Measurements from ENCODE around the gene ULBP1.
"Not testable (repeated sequence)": the region's sequence is repeated elsewhere in the genome, so short reads cannot be mapped to it uniquely, and the experiment has no call there.

ULBP1 gene

DNA sequence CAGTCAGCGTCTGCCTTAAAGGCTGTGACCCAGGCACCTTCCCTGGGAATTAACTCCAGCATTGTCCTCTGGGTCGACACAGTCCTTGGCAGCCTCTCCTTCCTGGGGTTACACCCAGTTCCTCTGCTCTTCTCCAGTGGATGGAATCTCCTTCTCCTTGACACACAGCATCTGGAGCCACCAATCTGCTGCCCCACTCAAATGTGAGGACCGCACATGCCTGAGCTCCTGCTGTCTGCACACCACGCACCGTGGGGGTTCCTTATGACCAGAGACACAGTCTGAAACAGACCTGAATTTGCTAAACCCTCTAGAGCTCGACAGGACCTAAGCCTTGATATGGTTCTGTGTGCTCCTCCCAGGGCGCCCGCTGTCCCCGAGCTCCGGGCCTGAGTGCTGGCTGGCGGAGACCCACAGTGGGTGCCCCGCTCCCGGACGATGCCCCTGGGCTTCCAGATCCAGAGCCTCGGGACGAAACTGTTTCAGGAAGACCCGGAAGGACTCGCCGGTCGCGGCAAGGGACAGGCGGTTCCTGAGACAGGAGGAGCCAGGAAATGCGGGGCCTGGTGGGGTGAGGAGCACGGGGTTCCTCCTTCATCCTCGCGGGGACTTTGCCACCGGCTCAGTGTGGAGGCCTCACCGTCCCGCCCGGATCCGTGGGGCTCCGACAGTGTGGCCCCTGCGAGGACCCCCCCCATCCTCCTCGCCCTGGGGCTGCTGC, 38.3 kb upstream of the ULBP1 start:
- H3K27ac Mint-ChIP-seq = no peak overlapping the region
- H3K4me1 Mint-ChIP-seq (ENCODE audit: low read depth) = peaks cover 20% of the 10 kb centered on the region
- H3K4me3 Mint-ChIP-seq = peak overlapping the region; percentile 67
- H3K36me3 Mint-ChIP-seq = peaks cover 3% of the 10 kb centered on the region
- H3K9me3 Mint-ChIP-seq (ENCODE audit: low read depth) = no peaks in the 10 kb centered on the region
- H3K27me3 Mint-ChIP-seq = peaks cover 69% of the 10 kb centered on the region

DNA sequence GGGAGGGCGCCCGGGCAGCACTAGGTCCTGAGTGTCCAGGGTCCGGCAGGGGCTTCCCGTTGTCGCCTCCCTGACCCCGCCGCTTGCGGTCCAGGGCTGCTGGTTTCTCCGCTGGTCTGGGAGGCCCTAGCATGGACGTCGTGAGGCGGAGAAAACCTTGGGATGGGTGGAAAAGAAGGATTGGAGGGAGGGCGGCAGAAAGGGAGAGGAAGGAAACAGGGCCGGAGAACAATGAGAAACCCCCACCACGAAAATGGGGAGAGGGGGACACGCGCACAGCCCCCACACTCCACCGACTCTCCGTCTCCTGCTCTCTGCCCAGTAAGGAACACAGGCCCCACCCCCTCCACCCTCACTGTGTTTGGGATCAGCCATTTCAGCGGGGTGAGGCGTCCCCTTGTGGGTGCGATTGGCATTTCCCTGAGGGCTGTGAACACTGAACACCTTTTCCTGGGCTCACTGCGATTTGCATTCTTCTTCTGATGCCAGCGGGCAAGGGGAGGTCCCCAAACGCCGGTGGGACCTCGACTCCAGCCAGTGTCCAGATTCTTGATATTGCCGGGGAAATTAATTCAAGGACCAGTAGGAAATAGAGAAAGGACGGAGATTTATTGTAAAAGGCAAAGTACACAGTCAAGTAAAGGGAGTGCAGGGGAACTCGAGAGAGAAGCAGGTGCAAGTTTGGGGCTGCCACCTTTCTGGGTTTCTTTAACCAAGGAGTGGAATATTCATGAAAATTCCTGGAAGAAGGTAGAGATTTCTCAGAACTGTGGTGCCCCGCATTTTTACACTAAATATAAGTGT, 37.6 kb upstream of the ULBP1 start:
- Mint-ChIP-seq H3K36me3 (no peaks in the 10 kb centered on the region), H3K27me3 (peaks cover 69% of the 10 kb centered on the region), H3K27ac (no peak overlapping the region), H3K9me3 (ENCODE audit: low read depth) (no peaks in the 10 kb centered on the region), H3K4me1 (ENCODE audit: low read depth) (peaks cover 20% of the 10 kb centered on the region), H3K4me3 (peak overlapping the region; percentile 1)

DNA sequence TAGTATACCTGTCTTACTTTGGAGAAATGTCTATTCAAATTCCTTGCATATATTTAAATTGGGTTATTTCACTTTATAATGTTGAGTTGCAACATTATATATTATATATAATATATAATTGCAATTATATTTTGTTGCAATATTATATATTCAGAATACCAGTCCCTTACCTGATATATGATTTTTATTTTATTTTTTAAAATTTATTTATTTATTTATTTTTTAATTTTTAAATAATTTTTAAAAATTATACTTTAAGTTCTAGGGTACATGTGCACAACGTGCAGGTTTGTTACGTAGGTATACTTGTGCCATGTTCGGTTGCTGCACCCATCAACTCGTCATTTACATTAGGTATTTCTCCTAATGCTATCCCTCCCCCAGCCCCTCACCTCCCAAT, 36.7 kb upstream of the ULBP1 start:
- Mint-ChIP-seq H3K27me3 (peaks cover 68% of the 10 kb centered on the region), H3K4me1 (ENCODE audit: low read depth) (peaks cover 19% of the 10 kb centered on the region)
- not testable (repeated sequence) for H3K36me3 Mint-ChIP-seq; H3K27ac Mint-ChIP-seq; H3K4me3 Mint-ChIP-seq; H3K9me3 Mint-ChIP-seq (ENCODE audit: low read depth)

DNA sequence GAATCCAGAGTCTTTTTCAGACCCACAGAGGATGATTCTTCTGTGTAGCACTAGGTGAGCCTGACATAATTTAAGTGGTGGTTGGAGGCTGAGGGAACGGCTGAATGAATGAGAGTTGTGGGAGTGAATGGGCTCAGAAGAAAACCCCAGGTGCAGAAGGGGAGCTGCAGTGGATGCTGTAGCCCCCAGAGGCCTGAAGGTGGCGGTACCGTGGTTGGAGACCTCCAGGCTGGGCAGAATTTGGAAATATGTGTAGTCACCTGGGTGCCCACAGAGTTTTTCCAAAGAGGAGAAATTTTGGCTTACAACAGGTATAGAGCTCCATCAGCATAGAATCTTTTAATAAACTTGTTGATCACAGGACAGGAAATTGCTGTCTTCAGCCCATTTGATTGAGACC, 34.3 kb upstream of the ULBP1 start:
- H3K36me3 Mint-ChIP-seq = no peaks in the 10 kb centered on the region

DNA sequence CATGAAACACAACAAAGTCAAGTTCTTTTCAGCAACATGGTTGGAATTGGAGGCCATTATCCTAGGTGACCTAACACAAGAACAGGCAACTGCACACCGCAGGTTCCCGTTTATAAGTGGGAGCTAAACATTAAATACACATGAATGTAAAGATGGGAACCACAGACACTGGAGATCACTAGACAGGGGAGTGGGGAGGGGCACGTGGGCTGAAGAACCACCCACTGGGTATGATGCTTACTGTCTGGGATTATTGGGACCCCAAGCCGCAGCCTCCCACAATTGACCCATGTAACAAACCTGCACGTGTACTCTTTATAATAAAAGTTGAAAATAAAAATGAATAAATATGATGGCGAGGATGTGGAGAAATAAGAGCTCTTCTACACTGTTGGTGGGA, 32.2 kb upstream of the ULBP1 start:
- no peaks in the 10 kb centered on the region for H3K9me3 Mint-ChIP-seq (ENCODE audit: low read depth)
- H3K4me3 Mint-ChIP-seq = no peak overlapping the region
- no peaks in the 10 kb centered on the region for H3K36me3 Mint-ChIP-seq
- no peak overlapping the region for H3K27ac Mint-ChIP-seq
- H3K27me3 Mint-ChIP-seq = peaks cover 67% of the 10 kb centered on the region
- H3K4me1 Mint-ChIP-seq (ENCODE audit: low read depth) = no peaks in the 10 kb centered on the region

More for the DNA sequence above, 34.3 kb upstream of the ULBP1 start:
- H3K4me1 Mint-ChIP-seq (ENCODE audit: low read depth) = peaks cover 8% of the 10 kb centered on the region
- H3K9me3 Mint-ChIP-seq (ENCODE audit: low read depth) = no peaks in the 10 kb centered on the region
- H3K27ac Mint-ChIP-seq = no peak overlapping the region
- no peak overlapping the region for H3K4me3 Mint-ChIP-seq
- peaks cover 66% of the 10 kb centered on the region for H3K27me3 Mint-ChIP-seq

DNA sequence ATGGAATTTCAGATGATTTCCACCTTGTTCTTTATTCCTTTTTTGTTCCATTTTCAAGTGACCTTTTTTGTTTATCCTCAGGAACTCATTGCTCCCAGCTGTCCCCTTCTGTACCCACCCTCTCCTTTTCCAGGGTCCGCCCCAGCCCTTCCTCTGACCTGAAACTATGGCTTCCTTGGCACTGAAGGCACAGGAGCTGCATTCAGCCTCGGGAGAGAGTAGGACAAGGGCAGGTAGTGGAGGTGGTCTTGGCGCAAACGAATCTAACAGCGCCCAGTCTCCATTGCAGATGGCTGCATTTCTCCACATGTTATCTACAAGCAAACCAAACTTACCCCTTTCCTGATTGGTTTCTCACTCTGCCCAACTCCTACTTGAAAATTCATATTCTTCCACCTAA, 30.7 kb upstream of the ULBP1 start:
- Mint-ChIP-seq H3K4me3 (no peak overlapping the region), H3K27me3 (peaks cover 70% of the 10 kb centered on the region), H3K9me3 (ENCODE audit: low read depth) (no peaks in the 10 kb centered on the region), H3K27ac (no peak overlapping the region), H3K4me1 (ENCODE audit: low read depth) (peaks cover 2% of the 10 kb centered on the region), H3K36me3 (no peaks in the 10 kb centered on the region)

DNA sequence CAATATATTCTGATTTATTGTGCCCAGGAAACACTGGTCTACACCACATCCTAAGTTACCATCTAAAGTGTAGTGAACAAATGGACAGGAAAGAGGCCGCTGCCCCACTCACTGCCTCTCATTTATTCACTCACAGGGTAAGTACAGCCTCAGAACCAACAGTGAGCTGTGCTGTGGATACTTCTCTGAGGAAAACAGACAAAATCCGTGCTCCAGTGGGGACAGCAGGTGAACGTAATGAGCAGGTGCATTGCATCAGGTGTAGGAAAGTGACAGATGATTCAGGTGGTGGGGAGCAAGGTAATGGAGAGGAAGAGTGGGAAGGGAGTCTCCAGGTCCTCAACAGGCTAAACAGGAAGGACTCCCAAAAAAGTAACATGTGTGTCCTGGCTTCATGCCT, 30.3 kb upstream of the ULBP1 start:
- Mint-ChIP-seq H3K36me3 (no peaks in the 10 kb centered on the region), H3K27ac (no peak overlapping the region), H3K27me3 (peaks cover 66% of the 10 kb centered on the region), H3K4me1 (ENCODE audit: low read depth) (peaks cover 4% of the 10 kb centered on the region), H3K9me3 (ENCODE audit: low read depth) (no peaks in the 10 kb centered on the region), H3K4me3 (no peak overlapping the region)

DNA sequence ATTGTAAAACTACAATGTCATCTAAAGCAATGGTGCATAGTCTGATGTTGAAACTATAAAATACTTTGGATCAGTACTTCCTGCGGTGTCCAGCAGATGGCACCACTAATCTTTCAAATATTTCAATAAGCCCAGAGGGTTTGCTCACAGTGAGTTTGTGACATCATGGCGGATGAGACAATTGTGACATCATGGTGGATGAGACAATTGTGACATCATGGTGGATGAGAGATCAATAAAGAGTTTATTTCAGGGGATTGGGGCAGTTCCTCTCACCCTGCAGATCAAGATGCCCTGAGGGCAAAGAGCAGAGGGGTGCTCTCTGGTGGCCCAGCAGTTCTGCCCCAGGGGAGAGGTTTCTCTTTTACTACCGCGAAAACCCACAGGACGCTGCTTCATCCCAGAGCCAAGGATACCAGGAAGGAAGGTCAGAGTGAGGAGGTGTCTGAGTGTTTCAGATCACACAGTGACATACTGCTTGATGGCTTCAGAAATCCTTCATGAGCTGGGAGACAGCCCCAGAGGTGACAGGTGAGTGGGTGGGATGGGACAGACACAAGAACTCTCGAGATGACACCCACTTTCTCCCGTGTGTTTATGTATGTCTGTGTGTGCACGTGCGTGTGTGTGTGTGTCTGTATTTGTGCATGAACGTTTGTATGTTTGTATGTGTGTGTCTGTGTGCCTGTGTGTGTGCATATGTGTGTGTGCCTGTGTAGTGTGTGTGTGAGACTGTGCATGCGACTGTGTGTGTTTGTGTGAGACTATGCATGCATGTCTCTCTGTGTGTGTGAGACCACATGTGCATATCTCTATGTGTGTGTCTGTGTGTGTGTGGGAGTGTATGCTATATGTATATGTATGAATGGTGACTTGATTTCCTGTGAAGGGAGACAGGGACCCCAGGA, 29.2 kb upstream of the ULBP1 start:
- no peaks in the 10 kb centered on the region for H3K9me3 Mint-ChIP-seq (ENCODE audit: low read depth)
- peaks cover 11% of the 10 kb centered on the region for H3K4me1 Mint-ChIP-seq (ENCODE audit: low read depth)
- H3K36me3 Mint-ChIP-seq = no peaks in the 10 kb centered on the region
- H3K4me3 Mint-ChIP-seq = no peak overlapping the region
- no peak overlapping the region for H3K27ac Mint-ChIP-seq
- peaks cover 63% of the 10 kb centered on the region for H3K27me3 Mint-ChIP-seq

DNA sequence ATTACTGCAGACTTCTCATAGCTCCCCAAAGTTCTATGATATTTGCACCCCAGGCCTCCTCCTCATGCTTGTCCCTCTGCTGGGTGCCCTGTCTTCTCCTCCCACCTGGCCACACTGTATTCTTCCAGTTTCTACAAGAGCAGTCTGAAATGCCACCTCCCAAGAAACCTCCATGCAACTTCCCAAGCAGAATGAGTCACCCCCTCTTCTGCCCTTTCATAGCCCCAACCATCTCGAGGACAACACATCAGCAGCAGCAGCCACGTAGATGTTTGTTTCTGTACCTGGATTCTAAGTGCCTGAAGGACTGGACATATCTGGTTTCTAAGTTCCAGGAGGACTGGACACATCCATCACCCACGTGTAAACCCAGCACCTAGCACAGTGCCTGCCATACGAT, 28.5 kb upstream of the ULBP1 start:
- H3K36me3 Mint-ChIP-seq = no peaks in the 10 kb centered on the region
- H3K4me3 Mint-ChIP-seq = no peak overlapping the region
- peaks cover 12% of the 10 kb centered on the region for H3K4me1 Mint-ChIP-seq (ENCODE audit: low read depth)
- peaks cover 60% of the 10 kb centered on the region for H3K27me3 Mint-ChIP-seq
- H3K9me3 Mint-ChIP-seq (ENCODE audit: low read depth) = no peaks in the 10 kb centered on the region
- H3K27ac Mint-ChIP-seq = peak overlapping the region; percentile 55

DNA sequence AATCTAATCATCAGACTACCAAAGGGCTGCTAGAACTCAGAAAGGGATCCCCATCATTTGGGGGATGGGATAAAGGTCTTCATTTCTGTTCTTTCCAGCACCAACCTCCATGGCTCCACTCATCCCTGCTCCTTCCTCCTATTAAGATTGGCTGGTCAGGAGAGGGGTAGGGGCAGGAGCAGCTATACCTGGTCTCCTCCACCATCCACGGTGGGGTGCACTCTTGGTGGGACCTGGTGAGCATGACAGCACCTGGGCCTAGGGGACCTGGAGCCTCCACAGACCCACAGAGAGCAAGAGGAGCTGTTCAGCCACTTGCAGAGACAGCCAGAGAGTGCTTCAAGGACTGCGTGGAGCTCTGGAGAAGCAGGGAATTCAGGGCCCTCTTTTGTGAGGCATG, 28.1 kb upstream of the ULBP1 start:
- Mint-ChIP-seq H3K4me3 (no peak overlapping the region), H3K9me3 (ENCODE audit: low read depth) (no peaks in the 10 kb centered on the region), H3K4me1 (ENCODE audit: low read depth) (peaks cover 17% of the 10 kb centered on the region), H3K36me3 (no peaks in the 10 kb centered on the region), H3K27me3 (peaks cover 60% of the 10 kb centered on the region), H3K27ac (no peak overlapping the region)

DNA sequence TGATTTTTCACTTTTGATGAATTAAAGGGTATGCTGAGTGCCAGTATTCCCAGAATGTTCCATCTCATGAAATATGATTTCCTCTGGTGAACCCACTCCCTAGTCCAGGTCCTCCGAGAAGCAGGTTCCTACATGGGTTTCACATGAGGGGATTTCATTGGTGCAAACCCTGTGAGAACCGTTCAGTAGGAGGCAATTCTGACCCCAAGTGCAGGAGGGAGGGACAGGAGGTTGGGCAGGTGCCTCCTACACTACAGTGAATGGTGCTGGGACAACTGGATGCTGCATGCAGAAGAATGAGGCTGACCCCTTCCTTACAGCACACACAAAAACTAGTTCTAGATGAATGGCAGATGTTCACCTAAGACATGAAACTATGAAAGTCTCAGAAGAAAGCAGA, 27.0 kb upstream of the ULBP1 start:
- Mint-ChIP-seq H3K36me3 (no peaks in the 10 kb centered on the region), H3K27me3 (peaks cover 54% of the 10 kb centered on the region), H3K4me1 (ENCODE audit: low read depth) (peaks cover 23% of the 10 kb centered on the region), H3K27ac (no peak overlapping the region), H3K9me3 (ENCODE audit: low read depth) (no peaks in the 10 kb centered on the region), H3K4me3 (peak overlapping the region; percentile 18)

DNA sequence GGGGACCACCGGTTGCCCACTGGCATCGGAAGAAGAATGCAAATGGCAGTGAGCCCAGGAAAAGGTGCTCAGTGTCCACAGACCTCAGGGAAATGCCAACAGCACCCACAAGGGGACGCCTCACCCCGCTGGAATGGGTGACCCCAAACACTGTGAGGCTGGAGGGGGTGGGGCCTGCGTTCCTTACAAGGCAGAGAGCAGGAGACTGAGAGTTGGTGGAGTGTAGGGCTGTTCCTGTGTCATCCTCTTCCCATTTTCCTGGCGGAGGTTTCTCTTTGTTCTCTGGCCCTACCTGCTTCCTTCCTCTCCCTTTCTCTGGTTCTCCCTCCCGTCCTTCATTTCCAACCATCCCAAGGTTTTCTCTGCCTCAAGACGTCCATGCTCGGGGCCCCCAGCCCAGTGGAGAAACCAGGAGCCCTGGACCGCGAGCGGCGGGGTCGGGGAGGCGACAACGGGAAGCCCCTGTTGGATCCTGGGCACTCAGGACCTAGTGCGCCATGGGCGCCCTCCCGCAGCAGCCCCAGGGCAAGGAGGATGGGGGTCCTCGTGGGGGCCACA, 25.7 kb upstream of the ULBP1 start:
- peaks cover 50% of the 10 kb centered on the region for H3K27me3 Mint-ChIP-seq

DNA sequence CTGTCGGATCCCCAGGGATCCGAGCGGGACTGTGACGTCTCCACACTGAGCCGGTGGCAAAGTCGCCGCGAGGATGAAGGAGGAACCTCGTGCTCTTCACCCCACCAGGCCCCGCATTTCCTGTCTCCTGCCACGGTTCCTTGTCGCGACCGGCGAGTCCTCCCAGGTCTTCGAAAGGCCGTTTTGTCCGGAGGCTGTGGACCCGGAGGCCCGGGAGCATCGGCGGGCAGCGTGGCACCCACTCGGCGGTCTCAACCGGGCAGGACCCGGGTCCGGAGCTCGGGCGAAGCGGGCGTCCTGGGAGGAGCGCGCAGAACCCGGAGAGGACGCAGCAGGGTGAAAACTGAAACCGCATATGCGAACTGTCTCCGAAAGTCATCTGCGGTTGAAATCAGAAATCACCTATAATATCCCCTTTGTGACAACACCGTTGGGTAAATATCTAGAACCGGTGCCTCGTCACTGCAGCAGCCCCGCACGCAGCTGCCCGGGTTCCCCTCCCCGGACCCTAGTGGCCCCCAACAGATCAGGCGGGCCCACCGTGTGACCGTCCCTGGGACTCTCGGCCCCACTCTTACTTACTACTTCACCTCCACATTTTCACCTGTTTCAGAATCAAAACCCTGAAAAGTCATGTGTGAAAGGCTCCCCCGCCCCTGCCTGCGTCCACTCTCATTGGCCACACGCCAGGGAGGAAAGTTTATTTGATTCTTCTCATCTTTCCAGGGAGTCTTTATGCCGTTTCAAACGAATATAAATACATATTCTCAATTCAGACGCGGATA, 25.0 kb upstream of the ULBP1 start:
- H3K36me3 Mint-ChIP-seq = no peaks in the 10 kb centered on the region
- peaks cover 33% of the 10 kb centered on the region for H3K4me1 Mint-ChIP-seq (ENCODE audit: low read depth)
- peak overlapping the region; percentile 79 for H3K4me3 Mint-ChIP-seq
- H3K9me3 Mint-ChIP-seq (ENCODE audit: low read depth) = no peaks in the 10 kb centered on the region
- H3K27ac Mint-ChIP-seq = peak overlapping the region; percentile 48
- peaks cover 44% of the 10 kb centered on the region for H3K27me3 Mint-ChIP-seq

More for the DNA sequence above, 25.7 kb upstream of the ULBP1 start:
- not testable (repeated sequence) for H3K27ac Mint-ChIP-seq; H3K36me3 Mint-ChIP-seq; H3K9me3 Mint-ChIP-seq (ENCODE audit: low read depth)
- peaks cover 33% of the 10 kb centered on the region for H3K4me1 Mint-ChIP-seq (ENCODE audit: low read depth)
- peak overlapping the region; percentile 79 for H3K4me3 Mint-ChIP-seq

DNA sequence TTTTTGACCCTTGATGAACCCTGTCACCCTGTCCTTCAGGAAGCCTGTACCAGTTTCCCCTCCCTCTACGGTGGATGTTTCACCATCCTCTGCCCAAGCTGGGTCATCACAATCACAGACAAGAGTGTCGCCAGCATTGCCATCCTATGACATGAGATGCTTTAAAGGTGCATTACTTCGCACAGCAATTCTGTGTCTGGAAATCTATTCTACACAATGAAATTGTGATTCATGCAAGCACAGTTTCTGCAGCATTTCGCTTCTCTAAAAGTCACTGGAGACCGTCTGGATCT, 24.4 kb upstream of the ULBP1 start:
- H3K4me3 Mint-ChIP-seq = peak overlapping the region; percentile 79
- peak overlapping the region; percentile 48 for H3K27ac Mint-ChIP-seq
- no peaks in the 10 kb centered on the region for H3K9me3 Mint-ChIP-seq (ENCODE audit: low read depth)
- H3K4me1 Mint-ChIP-seq (ENCODE audit: low read depth) = peaks cover 33% of the 10 kb centered on the region
- H3K36me3 Mint-ChIP-seq = no peaks in the 10 kb centered on the region
- peaks cover 40% of the 10 kb centered on the region for H3K27me3 Mint-ChIP-seq
